NCI-H146 treated with DMSO at 0.1 percent for 48 hours (cell line): ENCODE data around the gene MSMO1.
"Not testable (repeated sequence)": the region's sequence is repeated elsewhere in the genome, so short reads cannot be mapped to it uniquely, and the experiment has no call there.

Experiments
- DNase-seq: peaks from one replicate; lab custom pipeline; 2025; ENCODE audit not compliant: unreplicated experiment; lab: John Stamatoyannopoulos, UW

Gene MSMO1

DNA sequence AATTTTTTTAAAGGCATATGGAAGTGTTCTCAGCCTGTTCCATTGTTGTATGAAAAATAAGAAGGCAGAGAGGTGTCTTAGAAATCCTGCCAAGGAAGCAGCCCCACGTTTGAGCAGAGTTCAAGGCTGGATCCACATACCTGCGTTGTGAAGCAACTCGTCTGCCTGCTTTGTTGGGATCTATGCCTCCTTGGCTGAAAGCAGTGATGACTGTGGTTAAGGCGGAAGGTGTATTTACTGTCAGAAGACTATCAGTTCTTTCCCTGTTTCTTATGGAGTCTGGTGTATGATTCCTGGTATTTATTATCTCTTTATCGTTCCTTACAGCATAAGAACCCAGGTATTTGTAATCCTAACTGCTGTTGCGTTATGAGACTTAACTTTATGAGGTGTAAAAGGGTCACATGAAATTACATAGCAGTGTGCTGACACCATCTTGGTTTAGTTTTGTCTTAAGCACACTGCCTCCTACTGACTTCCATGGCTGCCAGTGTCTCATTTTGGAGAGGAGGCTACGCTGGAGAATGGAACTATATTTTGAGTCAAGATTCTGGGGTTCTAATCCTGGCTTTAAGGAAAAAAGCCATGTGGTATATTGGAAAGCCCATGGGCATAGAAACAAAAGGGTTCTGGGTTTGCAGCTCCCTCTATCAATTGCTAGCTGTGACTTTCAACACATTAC, 3.1 kb upstream of the MSMO1 start:
- DNase-seq: no peak

DNA sequence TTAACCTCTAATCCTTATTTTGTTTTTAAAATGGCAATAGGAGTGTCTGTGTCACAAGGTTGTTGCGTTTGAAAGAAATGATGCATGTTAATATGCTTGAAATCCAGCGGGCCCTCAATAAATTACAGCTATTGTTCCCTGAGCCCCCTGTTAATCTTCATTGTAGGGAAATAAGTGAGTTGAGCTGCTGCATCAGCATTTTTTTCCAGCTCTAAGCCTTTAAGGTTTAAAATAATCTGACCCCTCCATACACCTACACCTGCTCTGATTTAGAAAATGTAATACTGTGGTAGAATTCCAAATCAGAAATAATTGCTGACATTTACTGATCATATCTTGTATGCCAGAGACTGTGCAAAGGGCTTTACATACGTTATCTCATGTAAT, 2.6 kb upstream of the MSMO1 start:
- no peak for DNase-seq

DNA sequence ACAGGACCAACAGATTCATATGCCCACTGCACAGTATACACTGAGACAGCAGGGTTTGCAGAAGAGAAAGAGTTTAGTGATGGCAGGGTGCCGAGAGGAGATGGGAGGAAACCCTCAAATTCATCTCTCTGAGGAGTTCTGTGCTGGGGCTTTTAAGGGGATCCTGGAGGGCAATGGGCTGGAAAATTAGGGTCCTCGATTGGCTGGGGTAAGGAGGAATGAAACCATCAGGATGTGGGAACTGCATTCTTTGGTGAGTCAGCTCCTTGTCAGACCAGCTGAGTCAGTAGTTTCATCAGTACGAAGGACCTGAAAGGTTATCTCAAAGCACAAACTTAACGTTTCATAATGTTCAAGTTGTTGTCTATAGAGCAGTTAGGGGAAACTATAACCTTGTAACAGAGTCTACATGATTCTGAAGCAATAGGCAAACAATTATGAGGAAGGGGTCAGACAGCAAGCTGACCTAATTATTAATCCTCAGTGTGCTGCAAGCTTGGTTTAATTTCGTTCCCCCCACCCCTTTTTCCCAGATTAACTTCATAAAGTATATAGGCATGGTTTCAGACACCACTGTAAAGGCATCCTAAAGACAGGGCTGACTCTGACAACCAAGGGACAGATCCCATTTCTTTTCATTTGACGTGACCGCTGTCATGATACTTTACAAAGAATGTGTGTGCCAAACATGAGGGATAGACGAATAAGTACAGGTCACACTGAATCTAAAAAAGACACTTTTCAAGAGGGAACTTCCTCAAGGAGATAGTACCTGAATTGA, 1.5 kb upstream of the MSMO1 start:
- DNase-seq: no peak

DNA sequence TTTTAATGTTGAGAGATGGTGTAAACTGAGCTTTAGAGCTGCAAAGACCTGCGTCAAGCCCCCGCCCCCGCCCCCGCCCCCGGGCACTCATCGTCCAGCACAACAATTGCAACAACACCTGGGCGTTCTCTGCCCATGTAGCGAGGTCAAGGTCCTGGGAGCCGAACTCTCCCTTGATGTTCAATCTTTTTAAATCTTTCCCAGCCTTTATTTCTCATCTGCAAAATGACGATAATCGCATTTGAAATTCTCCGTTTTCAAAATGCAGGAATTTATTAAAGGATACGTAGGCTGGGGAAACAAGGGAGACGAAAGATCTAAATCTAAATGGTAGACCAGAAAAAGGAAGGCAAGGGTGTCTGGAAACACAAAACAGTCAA, 648 bp upstream of the MSMO1 start:
- peak; percentile 9 for DNase-seq

DNA sequence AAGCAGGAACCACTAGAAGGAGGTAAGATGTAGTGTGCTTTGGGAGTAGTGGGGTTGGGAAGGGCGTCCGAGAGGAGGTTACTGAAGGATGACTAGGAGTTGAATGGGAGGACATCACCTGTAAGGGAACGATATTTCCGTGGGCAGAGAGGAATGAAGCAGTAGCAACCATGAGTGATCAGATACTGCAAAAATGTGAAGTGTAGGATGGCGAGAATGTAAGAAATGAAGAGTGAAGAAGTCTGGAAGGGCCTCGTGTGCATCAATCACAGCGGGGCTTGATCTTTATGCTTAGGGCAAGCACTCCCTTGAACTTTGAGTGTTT, 594 bp downstream of the MSMO1 start:
- DNase-seq: no peak

DNA sequence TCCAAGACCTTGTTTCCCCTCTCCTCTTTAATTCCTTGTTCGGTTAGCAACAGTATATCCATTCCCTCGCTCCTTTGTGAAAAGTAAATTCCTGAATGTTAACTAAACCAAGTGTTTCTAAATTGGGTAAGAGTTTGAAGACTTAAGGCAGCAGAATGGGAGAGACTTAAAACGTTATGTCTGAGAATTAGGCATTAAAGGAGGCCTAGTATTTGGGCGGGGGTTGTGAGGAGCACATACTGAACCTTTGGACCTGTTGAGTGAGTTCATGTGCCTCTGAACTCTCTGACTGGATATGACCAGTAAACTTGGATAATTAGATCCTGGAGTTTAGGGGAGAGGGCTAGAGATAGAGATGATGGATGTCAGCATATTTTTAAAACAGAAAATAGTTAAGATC, 1.2 kb downstream of the MSMO1 start:
- no peak for DNase-seq

DNA sequence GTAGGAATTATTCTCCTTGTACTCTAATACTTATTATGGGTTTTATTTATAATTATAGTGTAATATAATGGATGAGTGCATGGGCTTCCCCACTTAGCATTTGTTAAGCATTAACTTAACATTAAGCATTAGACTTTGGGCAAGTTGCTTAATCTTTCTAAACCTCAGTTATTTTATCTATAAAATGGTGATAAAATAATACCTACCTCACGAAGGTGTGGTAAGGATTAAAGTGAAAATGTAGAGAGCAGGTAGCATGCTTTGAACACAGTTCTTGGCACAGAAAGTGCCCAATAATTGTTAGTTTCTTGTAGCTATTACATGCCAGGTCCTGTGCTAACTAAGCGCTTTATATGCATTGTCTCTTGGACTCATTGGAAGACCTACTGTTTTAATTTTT, 2.6 kb downstream of the MSMO1 start:
- DNase-seq: no peak

DNA sequence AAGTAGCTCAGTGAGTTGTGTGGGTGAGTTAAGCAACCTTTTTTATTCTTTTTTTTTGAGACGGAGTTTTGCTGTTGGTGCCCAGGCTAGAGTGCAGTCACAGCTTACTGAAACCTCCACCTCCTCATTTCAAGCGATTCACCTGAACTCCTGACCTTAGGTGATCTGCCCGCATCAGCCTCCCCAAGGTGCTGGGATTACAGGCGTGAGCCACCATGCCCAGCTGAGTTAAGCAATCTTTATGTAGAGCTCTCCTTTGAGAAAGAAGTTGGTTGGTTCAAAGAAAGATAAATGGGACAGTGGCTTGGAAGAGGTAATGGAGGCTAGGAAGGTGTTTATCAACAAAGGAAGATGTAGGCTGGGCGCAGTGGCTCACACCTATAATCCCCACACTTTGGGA, 3.2 kb downstream of the MSMO1 start:
- no peak for DNase-seq

DNA sequence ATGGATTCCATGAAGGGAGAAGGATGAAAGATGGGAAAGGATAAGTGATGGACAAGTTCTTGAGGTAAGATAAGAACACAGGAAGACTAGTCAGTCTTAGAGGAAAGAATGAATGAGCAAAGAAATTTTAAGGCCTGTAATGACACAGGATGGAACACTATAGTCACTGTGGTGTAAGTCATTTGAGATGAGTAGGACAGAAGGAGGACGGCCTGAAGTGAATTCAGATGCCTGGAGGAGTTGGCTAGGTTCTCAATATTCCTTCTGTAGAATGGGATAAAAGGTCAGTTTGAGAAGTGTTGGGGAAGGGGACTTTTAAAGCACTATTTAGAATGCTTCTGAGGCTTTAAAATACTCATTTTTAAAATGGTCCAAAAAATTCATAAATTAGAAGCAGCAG, 3.9 kb downstream of the MSMO1 start:
- no peak for DNase-seq

DNA sequence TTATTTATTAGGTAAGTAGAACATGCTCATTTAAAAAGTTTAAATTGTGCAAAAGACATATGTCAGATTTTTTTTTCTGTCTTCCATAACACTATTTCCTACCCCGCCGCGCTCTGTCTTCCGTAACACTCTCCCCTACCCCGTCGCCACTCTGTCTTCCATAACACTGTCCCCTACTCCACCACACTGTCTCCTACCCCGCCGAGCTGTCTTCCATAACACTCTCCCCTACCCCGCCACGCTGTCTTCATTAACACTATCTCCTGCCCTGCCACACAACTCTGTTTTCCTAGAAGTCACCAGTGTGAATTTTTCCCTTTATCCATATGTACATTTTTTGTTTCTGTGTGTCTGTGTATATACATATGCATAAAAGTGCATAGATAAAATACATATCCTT, 4.4 kb downstream of the MSMO1 start:
- no peak for DNase-seq

DNA sequence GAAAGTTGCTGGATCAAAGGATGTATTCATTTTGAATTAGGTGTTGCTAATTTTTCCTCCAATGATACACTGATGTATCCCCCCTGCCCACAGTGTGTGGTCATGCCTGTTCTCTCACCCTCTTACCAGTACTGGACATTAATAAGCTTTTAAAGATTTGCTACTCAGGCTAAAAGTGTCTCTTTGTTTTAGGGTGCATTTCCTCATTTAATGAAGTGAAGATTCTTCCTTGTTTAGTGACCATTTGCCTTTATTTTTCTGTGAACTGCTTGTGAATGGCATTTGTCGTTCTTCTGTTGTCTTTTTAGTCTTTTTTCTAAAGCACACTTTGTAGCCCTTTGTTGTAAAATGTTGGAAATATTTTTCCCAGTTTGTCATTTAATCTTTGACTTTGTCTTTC, 5.0 kb downstream of the MSMO1 start:
- no peak for DNase-seq

DNA sequence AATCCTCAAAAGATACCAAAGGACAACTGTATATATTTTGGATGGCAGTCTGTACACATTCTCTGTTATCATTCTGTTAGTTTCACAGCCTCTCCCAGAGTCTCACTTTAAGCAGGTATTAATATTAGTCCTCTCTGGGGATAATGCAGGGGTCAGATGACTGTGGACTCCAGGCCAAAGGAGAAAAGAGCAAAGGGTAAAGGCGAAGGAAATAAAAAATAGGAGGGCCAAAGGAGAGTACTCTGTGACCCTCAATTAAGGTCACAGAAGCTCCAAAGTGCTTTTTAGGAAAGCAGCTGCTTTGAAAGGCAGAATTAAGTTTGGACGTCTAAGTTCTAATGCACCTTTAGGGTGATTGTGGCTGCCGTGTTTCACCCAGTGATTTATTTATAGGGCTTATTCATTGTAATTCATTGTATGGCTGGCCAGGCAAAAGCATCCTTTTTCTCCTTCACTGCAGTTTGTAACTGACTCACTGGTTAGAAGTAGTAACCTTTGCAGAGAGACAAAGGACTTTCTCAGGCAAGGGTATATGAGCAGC, 7.8 kb downstream of the MSMO1 start:
- DNase-seq: no peak

DNA sequence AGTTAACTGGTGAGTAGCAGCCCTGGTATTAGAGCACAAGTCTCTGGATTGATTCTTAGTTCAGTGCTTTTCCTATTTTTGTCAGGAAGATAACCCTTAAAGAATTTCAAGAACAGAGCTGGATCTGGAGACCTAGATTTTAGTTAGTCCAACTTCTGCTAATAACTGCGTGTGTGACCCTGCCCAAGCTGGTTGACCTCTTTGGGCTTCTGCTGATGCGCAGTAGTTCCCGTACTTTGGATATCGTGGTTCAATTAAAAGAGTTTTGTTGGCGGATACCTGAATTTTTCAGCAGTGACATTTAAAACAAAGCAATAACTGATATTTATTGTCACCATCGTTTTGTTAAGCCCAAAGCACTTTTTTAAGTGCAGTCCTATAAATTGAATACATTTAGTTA, 9.3 kb downstream of the MSMO1 start:
- DNase-seq: no peak

DNA sequence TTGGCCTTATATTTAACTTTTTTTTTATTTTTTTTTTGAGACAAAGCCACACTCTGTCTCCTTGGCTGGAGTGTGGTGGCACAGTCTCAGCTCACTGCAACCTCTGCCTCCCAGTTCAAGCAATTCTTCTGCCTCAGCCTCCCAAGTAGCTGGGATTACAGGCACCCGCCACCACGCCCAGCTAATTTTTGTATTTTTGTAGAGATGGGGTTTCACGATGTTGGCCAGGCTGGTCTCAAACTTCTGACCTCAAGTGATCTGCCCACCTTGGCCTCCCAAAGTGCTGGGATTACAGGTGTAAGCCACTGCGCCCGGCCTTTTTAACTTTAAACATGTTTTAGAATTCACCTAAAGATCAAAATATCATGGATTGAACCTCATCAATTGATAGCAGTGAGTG, 14.9 kb downstream of the MSMO1 start:
- DNase-seq: not testable (repeated sequence)

DNA sequence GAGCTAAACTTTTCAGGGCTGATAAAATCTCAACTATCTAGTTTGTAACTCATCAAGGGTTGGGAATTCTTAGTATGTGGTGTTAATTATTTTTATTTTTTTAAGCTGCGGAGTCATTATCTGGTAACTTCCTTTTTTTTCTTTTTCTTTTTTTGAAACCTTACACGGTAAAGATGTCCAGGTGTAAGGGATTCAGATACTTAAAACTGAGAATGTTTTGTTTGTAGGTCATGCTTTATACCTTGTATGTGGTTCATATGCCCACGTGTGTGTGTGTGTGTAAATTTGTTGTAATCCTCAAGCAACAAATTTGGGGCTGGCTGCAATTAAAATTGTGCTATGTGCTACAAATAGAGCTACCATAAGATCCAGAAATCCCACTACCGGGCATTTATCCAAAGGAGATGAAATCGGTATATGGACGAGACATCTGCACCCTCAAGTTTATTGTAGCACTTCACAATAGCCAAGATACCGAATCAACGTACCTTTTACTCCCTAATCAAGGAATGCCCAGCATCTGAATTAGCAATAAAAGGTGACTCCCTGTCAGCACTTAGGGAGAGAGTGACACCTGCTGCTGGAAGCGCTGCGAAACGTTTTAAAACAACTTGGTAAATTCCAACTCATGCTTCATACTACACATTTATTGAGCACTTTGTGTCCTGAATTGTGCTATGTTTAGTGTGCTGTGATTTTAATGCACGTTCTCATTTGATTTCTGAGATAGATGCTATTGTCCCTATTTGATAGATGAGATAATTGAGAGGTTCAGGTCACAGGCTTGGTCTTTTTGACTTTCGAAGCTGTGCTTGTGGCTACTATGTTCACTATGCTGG, 16.1 kb downstream of the MSMO1 start:
- no peak for DNase-seq

DNA sequence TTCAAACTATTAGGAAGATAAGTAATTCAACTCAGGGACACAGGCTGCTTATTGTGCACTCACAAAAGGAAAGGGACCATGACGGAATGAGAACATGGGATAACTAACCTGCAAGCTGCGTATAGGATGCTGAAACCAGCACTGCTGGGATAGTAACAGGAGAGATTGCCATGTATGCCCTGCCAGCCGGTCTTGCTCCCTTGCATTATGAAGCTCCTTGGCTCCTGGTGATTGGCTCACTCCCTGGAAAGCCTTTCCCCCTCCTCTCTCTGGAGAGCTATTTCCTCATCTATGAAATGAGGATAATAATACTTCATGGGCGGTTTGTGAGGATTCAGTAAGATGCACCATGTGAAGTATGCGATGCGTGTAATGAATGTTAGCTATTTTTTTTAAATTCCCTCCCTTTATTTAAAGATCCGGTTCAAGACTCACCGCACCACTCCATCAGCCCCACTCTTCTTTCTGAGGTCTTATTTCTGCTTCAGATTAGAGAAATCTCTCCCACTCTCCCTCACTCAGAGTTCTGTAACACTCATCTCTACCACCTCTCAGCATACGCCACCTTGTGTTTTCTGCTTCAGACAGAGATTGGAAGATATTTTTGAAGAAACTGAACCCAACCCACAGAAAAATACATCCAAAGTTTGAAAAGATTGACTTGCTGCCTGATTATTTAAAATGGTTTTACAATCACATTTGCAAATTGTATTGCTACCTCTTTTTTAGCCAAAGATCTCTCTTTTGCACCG, 18.4 kb downstream of the MSMO1 start:
- DNase-seq: no peak

DNA sequence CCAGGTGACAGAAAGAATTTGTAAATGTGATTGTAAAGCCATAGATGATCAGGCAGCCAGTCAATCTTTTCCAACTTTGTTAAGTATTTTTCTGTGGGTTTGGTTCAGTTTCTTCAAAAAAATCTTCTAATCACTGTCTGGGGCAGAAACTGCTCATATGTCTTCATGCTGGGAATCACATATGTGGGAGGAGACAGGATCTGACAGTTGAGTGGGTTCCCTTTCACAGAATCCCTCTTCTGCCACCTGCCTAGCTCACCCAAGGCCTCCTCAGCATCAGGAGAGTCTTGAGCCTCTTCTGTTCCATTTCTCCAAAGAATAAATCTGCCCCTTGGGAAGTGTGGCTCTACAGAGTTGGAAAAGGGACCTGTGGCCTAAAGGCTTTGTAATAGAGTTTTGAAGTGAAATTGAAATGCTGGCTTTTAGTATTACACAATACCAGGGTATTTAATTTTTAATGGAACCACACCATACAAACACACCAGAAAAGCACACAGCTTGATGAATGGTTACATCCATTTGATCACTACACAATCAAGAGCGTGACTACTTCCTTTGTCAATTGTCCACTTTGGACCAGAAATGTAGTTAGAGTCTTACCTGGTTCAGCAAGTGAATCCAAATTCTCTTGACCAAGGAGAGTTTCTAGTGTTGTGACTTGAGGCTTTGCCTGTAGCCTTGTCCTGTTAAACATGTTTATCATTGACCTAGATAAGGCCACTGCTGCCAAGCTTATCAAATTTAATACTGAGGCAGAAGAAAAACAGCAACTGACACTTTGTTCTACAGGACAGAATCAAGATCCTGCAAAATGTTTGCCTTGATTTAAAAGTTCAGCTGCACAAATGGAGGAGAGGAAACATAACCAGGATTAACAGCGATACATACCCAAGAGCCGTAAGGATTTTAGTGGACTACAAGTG, 20.4 kb downstream of the MSMO1 start:
- DNase-seq: no peak

DNA sequence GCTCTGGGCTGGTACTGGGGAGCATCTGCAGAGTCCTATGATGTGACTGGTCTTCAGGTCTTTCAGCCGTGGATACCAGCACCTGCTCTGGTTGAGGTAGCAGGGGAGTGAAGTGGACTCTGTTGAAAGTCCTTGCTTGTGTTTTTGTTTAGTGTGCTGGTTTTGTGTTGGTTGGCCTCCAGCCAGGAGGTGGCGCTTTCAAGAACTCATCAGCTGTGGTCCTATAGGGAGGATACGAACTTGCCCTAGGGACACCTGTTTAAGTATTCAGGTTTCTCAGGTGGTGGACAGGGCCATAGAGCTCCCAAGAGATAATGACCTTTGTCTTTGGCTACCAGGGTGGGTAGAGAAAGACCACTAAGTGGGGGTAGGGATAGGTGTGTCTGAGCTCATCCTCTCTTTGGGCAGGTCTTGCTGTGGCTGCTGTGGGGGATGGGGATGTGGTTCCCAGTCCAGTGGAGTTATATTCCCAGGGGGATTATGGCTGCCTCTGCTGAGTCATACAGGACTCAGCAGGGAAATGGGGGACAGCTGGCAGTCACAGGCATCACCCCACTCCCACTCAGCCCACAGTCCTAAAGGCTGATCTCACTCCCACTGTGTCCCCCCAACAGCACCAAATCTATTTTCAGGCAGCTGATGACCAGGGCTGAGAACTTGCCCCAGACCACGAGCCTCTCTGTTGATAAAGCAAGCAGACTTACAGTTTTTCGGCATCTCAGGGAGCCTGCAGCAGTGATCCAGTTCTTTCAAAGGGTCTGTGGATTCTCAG, 24.1 kb downstream of the MSMO1 start:
- DNase-seq: no peak

DNA sequence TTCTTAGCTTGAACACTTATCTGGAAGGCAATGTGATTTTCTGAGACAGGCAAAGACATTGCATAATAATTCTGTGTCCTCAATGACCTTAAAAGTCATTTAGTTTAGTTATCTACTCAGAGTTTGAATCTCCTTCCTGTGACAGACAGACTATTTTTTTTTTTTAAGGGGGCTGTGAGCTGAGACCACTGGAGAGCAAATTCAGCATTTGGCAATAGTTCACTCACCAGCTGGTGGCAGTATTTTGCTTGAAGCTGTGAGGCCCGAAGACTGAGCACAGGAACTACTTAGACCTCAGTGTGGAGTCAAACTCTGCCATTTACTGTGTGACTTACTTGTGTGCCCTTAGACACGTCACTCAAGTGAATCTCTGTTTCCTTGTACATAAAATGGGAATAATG, 28.4 kb downstream of the MSMO1 start:
- DNase-seq: peak; percentile 30
